ENCODE measurements around the gene PTGR2.
"Not testable (repeated sequence)": the region's sequence is repeated elsewhere in the genome, so short reads cannot be mapped to it uniquely, and the experiment has no call there.

The PTGR2 gene

GRCh38 chr14:73884438-73885190 is 33.0 kb downstream of the PTGR2 start:
- Mint-ChIP-seq H3K9me3 (no peaks in the 10 kb centered on the region), H3K27ac (peak overlapping the region; percentile 29)

DNA sequence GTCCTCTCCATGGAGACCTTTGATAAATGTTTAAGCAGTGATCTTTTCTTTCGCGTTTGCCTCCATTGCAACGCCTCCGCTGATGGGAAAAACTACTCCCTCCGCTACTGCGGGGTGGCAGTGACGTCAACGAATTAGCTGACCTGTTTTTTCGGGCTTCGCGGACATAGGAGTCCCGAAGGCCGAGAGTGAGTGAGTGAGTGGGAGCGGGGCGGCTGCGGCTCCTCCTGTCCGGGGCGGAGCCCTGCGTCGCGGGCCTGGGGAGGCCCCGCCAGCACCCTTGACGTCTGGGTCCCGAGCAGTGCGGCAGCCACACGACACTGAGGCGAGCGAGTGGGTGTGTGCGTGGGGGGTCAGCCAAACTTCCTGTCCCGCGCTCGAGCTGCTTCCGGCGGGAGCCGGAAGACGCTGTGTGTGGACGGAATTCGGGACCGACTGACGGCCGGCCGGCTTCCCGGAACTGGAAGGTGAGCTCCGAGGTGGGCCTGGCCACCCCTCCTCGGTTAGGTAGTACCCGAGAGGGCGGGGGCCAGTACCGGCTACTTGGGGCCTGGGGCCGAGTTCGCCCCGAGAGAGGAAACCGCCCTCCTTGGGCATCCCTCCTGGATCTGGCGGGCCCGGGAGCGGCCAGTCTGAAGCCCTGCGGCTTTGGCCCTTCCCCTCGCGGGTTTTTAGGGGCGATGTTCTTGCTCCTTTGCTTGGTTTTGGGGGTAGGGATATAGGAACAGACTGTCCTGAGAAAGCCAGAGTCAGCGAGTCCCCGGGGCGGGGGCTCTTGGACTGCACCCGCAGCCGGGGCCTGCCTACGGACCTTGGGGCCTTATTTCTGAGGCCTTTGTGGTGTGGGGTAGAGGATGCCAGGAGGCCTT is 35.1 kb downstream of the PTGR2 start, which contains the start of gene ZNF410:
Gene ZNF410 (plus strand): TSS at position 411 of the 869 bp plus-strand sequence. CDS start 5,317 bp downstream, outside the sequence.
- DNase-seq (ENCODE audit: low spot score in 2 of 2), result peak; percentile 78 to 79
- ATAC-seq (ENCODE audit: low read depth), result peak; percentile 95
- peaks cover 2% of the 10 kb centered on the region for H3K36me3 Mint-ChIP-seq
- H3K27ac Mint-ChIP-seq, result peak within 1 kb of the TSS; percentile 99
- no peaks in the 10 kb centered on the region for H3K9me3 Mint-ChIP-seq
- H3K4me3 Mint-ChIP-seq, result peak within 1 kb of the TSS; percentile 99
- H3K4me1 Mint-ChIP-seq, result peaks cover 17% of the 10 kb centered on the region
- no peaks in the 10 kb centered on the region for H3K27me3 Mint-ChIP-seq

More at GRCh38 chr14:73884438-73885190, 33.0 kb downstream of the PTGR2 start:
- Mint-ChIP-seq H3K4me1 (peaks cover 17% of the 10 kb centered on the region), H3K36me3 (peaks cover 2% of the 10 kb centered on the region), H3K4me3 (peak overlapping the region; percentile 27), H3K27me3 (no peaks in the 10 kb centered on the region)
- DNase-seq (ENCODE audit: low spot score in 2 of 2), result no peak
- no peak for ATAC-seq (ENCODE audit: low read depth)

DNA sequence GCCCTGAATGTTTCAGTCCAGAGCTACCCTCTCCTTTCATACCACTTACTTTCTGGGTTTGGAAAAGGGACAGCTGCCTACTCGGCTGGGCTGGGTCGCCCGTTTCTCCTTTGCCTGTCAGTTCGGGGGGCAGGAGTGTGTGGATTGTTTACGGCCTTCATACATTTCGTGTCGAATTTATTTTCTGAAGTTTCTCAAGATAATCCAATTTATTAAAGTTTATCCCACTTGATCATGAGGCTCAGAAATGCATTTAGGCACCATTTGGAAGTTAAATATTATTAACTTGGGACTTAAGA is 35.6 kb downstream of the PTGR2 start:
- H3K4me1 Mint-ChIP-seq, result peaks cover 17% of the 10 kb centered on the region
- ATAC-seq (ENCODE audit: low read depth) (no peak), DNase-seq (ENCODE audit: low spot score in 2 of 2) (no peak)
- H3K36me3 Mint-ChIP-seq, result peaks cover 3% of the 10 kb centered on the region
- H3K27me3 Mint-ChIP-seq, result no peaks in the 10 kb centered on the region
- H3K27ac Mint-ChIP-seq, result peak overlapping the region; percentile 99
- H3K4me3 Mint-ChIP-seq, result peak overlapping the region; percentile 99
- no peaks in the 10 kb centered on the region for H3K9me3 Mint-ChIP-seq

DNA sequence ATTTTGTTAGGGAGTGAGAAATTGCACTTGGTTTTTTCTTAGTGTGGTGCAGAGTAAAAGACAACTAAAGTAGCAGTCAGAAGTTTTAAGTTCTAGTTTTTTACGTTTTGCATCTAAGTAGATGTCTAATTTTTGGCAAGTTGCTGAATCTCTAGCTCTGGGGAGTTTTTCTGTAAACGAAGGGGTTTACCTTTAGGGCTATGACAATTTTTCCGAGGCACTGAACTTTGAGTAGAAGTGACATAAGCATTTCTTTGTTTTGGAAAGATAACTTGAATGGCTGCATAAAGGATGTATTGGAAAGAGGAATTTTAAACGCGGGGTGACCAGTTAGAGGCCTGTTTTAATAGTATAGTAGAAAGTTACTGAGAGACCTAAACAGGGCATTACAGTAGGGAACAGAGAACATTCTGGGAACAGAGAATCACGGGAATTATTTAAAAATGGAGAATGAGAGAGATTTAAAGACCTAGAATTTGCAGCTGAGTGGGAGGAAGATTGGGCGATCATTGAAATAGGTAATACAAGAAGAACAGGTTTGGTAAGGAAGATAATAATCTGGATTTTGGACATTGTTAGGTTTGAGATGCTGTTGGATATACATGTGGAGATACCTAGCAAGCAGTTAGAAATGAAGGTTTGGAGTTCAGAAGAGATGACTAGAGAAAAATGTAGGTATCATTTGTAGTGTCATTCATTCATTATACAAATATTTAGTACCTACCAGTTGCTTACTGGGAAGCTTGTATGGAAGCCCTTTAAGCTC is 36.2 kb downstream of the PTGR2 start:
- H3K36me3 Mint-ChIP-seq, result peaks cover 3% of the 10 kb centered on the region
- peaks cover 17% of the 10 kb centered on the region for H3K4me1 Mint-ChIP-seq
- H3K9me3 Mint-ChIP-seq, result no peaks in the 10 kb centered on the region
- ATAC-seq (ENCODE audit: low read depth), result no peak
- H3K4me3 Mint-ChIP-seq, result peak overlapping the region; percentile 99
- H3K27me3 Mint-ChIP-seq, result no peaks in the 10 kb centered on the region
- no peak for DNase-seq (ENCODE audit: low spot score in 2 of 2)
- peak overlapping the region; percentile 99 for H3K27ac Mint-ChIP-seq

GRCh38 chr14:73888460-73888725 is 36.8 kb downstream of the PTGR2 start:
- peak overlapping the region; percentile 99 for H3K27ac Mint-ChIP-seq
- H3K27me3 Mint-ChIP-seq, result no peaks in the 10 kb centered on the region
- H3K4me1 Mint-ChIP-seq, result peaks cover 17% of the 10 kb centered on the region
- ATAC-seq (ENCODE audit: low read depth) (no peak), DNase-seq (ENCODE audit: low spot score in 2 of 2) (no peak)
- H3K9me3 Mint-ChIP-seq, result no peaks in the 10 kb centered on the region
- H3K4me3 Mint-ChIP-seq, result peak overlapping the region; percentile 99
- H3K36me3 Mint-ChIP-seq, result peaks cover 3% of the 10 kb centered on the region

- DNase-seq (ENCODE audit: low spot score in 2 of 2), result no peak
- Mint-ChIP-seq H3K4me3 (no peak overlapping the region), H3K27me3 (no peaks in the 10 kb centered on the region), H3K4me1 (peaks cover 19% of the 10 kb centered on the region), H3K36me3 (peaks cover 8% of the 10 kb centered on the region), H3K9me3 (no peaks in the 10 kb centered on the region), H3K27ac (peak overlapping the region; percentile 99)
- no peak for ATAC-seq (ENCODE audit: low read depth)
These were observed 37.3 kb downstream of the PTGR2 start for GRCh38 chr14:73888971-73889370.

DNA sequence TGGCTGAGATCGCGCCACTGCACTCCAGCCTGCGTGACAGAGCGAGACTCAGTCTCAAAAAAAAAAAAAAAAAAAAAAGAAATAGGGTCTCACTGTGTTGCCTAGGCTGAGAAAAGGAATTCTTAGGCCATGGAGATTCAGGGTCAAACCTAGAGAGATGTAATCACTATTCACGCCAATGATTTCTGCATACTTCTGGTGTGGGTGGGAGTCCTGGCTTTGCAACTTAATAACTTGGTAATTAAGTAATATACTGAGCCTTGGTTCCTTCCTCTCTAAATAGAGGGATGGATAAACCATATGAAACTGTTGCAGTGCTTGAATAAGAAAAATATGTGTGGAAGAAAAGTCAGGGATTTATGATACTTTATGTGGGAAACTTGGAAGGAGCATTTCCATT is 37.7 kb downstream of the PTGR2 start:
- ATAC-seq (ENCODE audit: low read depth) (no peak), DNase-seq (ENCODE audit: low spot score in 2 of 2) (no peak)
- no peaks in the 10 kb centered on the region for H3K27me3 Mint-ChIP-seq
- H3K9me3 Mint-ChIP-seq, result no peaks in the 10 kb centered on the region
- peaks cover 9% of the 10 kb centered on the region for H3K36me3 Mint-ChIP-seq
- peak overlapping the region; percentile 16 for H3K27ac Mint-ChIP-seq
- no peak overlapping the region for H3K4me3 Mint-ChIP-seq
- peaks cover 19% of the 10 kb centered on the region for H3K4me1 Mint-ChIP-seq

GRCh38 chr14:73894180-73894687 is 42.6 kb downstream of the PTGR2 start:
- not testable (repeated sequence) for H3K4me3 Mint-ChIP-seq; H3K27ac Mint-ChIP-seq; H3K9me3 Mint-ChIP-seq; H3K27me3 Mint-ChIP-seq; DNase-seq (ENCODE audit: low spot score in 2 of 2); H3K4me1 Mint-ChIP-seq; ATAC-seq (ENCODE audit: low read depth)
- peaks cover 27% of the 10 kb centered on the region for H3K36me3 Mint-ChIP-seq

- Mint-ChIP-seq H3K9me3 (no peaks in the 10 kb centered on the region), H3K4me3 (no peak overlapping the region), H3K27me3 (no peaks in the 10 kb centered on the region), H3K4me1 (peaks cover 5% of the 10 kb centered on the region), H3K36me3 (peaks cover 27% of the 10 kb centered on the region), H3K27ac (peak overlapping the region; percentile 25)
- ATAC-seq (ENCODE audit: low read depth) (no peak), DNase-seq (ENCODE audit: low spot score in 2 of 2) (no peak)
These were observed 44.3 kb downstream of the PTGR2 start for GRCh38 chr14:73895939-73896338.

DNA sequence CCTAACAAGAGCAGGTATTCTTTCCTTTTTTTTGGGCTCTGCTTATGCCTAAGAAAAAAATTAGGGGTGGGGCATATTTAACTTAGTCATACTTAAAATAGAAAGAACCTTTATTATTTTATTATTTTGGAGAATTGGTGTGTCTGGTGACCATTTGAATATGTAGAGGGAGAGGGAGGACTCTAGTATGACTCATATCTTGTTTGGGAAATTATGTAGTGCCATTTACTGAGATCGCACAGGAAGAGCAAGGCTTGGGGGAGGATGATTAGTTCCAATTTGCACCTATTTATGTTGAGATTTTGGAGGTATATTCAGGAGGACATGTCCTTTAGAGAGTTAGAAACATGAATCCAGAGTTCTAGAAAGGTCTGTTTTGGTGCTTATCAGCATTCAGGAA is 44.9 kb downstream of the PTGR2 start:
- ATAC-seq (ENCODE audit: low read depth) (no peak), DNase-seq (ENCODE audit: low spot score in 2 of 2) (no peak)
- Mint-ChIP-seq H3K9me3 (no peaks in the 10 kb centered on the region), H3K4me3 (no peak overlapping the region), H3K36me3 (peaks cover 27% of the 10 kb centered on the region), H3K4me1 (peaks cover 5% of the 10 kb centered on the region), H3K27me3 (no peaks in the 10 kb centered on the region), H3K27ac (peak overlapping the region; percentile 25)

DNA sequence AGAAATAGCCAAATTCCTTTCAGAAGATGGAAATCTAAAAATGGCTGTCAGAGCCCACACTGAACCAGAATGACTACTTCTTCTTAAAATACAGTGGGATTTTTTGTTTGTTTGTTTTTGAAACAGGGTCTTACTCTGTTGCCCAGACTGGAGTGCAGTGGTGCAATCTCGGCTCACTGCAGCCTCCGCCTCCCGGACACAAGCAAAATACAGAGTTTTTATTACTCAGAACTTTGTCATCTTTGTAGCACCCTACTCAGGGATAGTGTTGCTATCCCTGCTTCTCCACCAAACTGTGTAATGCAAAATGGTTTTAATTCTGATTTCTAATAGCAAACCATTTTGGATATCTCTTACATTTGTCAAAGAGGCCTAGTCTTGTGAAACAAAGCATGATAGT is 51.4 kb downstream of the PTGR2 start:
- no peaks in the 10 kb centered on the region for H3K9me3 Mint-ChIP-seq
- DNase-seq (ENCODE audit: low spot score in 2 of 2) (no peak), ATAC-seq (ENCODE audit: low read depth) (no peak)
- no peaks in the 10 kb centered on the region for H3K27me3 Mint-ChIP-seq
- no peak overlapping the region for H3K4me3 Mint-ChIP-seq
- no peaks in the 10 kb centered on the region for H3K4me1 Mint-ChIP-seq
- H3K36me3 Mint-ChIP-seq, result peaks cover 27% of the 10 kb centered on the region
- no peak overlapping the region for H3K27ac Mint-ChIP-seq

DNA sequence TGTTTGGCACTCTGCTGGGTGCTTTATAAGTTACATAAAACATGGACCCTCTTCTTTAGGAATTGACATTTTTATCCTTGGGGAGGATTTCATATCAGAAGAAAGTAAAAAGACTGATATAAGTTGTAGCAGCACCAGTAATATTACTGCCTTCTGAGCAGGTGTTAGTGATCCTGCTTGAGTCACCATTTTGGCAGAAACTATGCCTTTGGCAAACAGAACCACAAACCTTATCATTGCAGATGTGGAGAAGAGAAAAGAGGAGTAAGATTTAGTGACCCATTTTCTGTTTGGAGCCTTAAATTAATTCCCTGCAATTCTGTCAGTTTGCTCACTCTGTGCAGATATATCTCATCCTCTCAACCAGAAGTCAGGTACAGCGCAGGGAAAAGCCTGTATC is 58.0 kb downstream of the PTGR2 start:
- Mint-ChIP-seq H3K9me3 (peaks cover 1% of the 10 kb centered on the region), H3K27me3 (no peaks in the 10 kb centered on the region), H3K4me1 (no peaks in the 10 kb centered on the region), H3K4me3 (no peak overlapping the region), H3K27ac (no peak overlapping the region), H3K36me3 (peaks cover 65% of the 10 kb centered on the region)
- no peak for DNase-seq (ENCODE audit: low spot score in 2 of 2)
- no peak for ATAC-seq (ENCODE audit: low read depth)

DNA sequence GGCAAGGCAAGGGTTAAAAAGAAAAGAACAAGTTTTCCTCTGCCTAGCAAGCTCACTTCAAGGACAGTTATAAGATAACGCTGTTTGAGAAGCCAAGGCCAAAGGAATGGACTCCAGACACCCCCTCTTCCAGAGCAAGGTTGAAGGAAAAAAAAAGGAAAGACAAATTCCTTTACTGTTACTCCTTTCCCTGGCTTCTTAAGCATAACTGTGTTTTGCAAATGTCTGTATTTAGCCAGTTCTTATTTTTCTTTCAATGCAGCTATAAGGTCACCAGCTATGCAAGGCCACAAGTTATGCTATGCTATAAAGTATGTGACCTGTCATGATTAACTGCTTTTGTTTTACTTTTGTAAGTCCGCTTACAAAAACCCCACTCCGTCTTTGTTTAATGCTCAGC is 61.6 kb downstream of the PTGR2 start:
- DNase-seq (ENCODE audit: low spot score in 2 of 2) (no peak), ATAC-seq (ENCODE audit: low read depth) (no peak)
- Mint-ChIP-seq H3K4me1 (no peaks in the 10 kb centered on the region), H3K4me3 (no peak overlapping the region), H3K27me3 (no peaks in the 10 kb centered on the region), H3K27ac (no peak overlapping the region), H3K9me3 (peaks cover 1% of the 10 kb centered on the region), H3K36me3 (peaks cover 57% of the 10 kb centered on the region)

DNA sequence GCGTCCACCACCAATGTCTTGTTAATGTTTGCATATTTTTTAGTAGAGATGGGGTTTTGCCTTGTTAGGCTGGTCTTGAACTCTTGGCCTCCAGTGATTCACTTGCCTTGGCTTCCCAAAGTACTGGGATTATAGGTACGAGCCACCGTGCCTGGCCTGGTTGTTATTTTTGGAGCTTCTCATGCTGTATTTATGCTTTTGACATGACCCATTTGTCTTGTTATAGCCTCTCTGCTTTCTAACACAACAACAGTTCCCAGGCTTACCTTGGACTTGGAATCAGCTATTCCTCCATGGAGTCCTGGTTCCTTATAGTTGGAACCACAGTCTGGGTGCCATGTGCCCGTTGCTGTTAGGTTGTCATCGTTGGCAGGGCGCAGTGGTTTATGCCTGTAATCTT is 64.7 kb downstream of the PTGR2 start:
- H3K36me3 Mint-ChIP-seq, result peaks cover 41% of the 10 kb centered on the region

More for the DNA sequence above, 64.7 kb downstream of the PTGR2 start:
- Mint-ChIP-seq H3K27ac (peak overlapping the region; percentile 45), H3K4me3 (no peak overlapping the region), H3K4me1 (no peaks in the 10 kb centered on the region), H3K27me3 (no peaks in the 10 kb centered on the region), H3K9me3 (peaks cover 1% of the 10 kb centered on the region)
- ATAC-seq (ENCODE audit: low read depth) (no peak), DNase-seq (ENCODE audit: low spot score in 2 of 2) (no peak)
